ENCODE data around the gene KLHL22.
"Not testable (repeated sequence)": the region's sequence is repeated elsewhere in the genome, so short reads cannot be mapped to it uniquely, and the experiment has no call there.

The KLHL22 gene

DNA sequence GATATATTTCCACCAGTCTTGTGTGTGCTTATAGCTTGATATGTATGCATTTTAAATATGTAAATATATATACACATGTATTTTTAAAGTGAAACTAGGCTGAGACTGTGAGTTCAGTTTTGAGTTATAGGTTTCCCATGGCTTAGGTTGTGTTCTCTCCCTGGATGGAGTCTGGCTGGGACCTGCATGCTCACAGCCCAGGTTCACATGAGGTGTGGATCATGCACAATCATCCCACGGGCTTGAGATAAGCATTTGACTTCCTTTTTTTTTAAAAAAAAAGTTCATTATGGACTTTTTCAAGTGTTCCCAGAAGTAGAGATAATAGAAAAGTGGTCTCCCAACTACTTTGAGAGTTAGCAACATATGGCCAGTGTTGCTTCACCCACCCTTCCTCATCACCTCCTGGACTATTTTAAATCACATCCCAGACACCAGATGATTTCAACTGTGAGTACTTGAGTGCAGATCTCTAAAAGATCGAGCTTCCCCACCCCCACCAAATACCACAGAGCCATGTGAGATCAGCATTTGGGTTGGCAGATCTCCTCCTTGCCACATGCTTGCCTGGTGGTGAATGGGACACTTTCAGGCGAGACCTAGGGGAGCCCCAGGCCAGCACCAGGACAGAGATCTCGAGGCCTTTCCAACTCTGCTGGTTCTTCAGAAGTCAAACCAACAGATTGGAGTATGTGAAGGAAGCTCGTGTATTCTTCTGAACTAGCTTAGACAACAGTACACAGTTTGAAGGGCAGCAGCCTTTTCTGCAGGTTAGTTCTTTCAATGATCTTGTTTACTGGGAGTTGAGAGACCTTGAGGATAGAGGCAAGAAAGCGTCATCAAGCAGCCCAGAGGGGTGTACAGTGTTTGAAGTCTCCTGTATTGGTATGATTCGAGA, 27.7 kb upstream of the KLHL22 start:
- DNase-seq (ENCODE audit: low spot score): no peak

DNA sequence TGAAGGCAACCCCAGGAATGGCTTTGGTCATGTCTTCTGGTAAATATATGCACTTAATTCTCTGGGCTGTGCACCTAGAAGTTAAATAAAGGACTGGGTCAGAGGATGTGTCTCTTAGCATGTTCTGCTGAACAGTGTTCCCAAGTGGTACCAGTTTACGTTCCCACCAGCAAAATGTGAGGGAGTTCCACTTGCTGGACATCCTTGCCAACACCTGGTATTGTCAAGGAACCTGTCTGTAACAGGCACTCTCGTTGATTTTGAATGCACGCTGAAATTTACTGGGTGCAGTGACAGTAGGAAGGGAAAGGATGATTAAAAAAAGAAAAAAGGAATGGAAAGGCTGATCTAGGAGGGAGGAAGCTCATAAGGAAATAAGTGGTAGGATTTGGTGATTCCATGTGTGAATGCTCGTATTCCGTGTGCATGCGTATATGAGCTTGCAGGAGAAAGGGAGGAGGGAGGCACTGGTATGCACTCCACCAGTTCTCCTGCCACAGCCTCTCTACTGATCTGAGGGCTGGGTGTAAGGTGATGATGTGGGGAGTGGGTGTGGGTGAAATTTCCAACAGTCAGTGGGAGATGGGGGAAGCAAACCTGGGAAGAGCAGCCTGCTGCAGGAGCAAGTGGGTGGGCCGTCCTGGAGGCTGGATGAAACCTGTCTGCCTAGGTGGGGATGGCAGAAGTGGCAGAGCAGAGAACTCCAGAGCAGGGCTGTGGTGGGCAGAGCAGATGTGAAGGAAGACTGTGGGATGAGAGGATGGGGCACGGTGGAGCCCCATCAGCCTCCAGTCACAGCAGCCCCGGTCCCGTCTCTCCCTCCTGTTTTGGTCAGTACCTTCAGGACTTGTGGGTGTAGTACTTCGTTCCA, 26.8 kb upstream of the KLHL22 start:
- DNase-seq (ENCODE audit: low spot score): no peak

DNA sequence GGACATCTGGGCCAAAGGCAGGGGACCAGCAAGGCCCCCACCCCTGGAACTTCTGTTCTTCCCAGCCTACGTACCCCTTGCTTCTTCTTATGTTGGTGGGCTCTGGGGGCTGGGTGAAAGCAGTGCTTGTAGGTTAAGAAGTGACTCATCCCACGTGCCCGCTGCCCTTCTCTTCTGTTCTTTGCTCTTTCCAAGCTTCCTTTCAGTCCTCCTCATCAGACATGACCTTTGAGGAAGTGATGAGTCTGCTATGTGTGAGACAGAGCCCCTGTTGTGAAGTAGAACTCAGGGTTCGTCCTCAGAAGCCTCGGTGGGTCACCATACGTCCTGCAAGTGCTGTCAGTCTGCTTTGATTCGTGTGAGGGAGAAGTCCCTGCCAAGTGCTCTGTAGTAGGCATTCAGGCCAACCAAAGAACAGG, 24.5 kb upstream of the KLHL22 start:
- DNase-seq (ENCODE audit: low spot score): no peak

DNA sequence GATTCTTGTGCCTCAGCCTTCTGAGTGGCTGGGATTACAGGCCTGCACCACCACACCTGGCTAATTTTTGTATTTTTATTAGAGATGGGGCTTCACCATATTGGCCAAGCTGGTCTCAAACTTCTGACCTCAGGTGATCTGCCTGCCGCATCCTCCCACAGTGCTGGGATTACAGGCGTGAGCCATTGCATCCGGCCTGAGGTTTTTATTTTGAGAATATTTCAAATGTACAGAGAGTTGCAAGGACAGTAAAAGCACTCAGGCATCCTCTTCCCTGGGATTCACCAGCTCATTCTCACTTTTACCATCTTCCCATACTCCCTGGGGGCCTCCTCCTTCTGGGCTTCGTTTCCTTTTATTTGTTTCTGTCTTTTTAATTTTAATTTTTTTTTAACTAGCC, 24.0 kb upstream of the KLHL22 start:
- DNase-seq (ENCODE audit: low spot score): no peak

DNA sequence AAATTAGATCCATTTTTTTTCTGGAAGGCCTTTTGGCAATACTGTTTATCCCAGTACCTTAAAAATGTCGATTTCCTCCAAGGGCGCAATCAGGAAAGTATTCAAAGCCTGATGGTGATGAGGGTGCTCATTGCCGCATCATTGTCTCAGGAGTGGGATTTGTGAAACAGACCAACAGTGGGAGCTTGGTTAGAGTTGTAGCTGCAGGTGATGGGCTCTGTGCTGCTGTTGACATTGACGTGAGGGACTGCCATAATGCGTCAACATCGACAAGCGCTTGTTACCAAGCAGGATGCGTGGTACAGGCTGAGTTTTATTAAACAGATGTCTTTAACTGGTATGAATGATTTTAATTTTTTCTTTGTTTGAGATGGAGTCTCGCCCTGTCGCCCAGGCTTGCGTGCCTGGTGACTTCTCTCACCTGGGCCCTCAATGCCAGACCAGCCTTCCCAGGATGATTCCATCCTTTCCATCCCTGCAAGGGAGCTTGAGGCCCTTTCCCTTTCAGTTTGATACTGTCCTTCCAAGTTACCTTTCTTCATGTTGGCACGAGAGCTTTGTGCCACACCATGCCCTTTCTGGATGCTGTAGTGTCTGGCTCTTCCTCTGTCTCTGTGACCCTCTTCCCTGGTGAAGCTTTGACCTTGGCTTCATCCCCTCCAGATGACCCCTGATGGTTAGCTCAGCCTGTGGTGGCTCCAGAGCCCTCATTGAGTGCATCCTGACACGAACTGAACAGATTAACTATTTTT, 22.4 kb upstream of the KLHL22 start:
- no peak for DNase-seq (ENCODE audit: low spot score)

DNA sequence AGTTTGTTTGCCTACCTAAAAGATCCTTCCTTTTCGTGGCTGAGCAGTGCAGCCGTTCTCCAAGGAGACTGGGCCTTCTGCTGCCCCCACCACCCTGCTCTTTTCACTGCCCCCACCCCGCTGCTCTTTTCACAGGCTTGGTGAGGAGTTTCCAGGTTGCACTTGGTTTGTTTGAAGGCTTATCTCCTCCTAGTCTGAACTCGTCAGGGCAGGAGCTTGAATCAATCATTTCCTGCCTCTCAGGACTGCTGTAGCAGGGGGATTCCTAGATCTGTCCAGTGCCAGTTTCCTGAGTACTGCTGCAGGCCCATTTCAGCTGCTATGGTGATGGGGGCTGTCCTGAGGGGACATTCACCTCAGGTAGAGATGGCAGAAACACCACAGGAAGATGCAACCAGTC, 21.8 kb upstream of the KLHL22 start:
- no peak for DNase-seq (ENCODE audit: low spot score)

DNA sequence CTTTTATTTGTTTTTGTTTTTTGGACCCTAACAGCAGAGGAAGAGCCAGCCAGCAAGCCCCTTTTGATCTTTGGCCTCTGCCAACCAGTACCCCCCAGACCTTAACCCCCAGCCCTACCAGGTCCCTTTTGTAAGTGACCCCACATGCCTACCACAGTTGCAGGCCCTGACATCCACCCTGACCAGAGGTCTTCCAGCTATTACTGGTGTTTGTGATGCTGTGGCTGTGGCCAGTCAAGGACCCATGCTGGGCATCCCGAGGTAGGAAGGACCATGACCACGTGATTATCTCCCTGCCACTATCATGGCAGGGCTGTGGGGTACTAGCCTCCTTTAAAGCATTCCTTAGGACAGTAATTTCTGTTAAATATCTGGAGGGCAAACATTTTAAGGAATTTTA, 20.8 kb upstream of the KLHL22 start:
- DNase-seq (ENCODE audit: low spot score): no peak

DNA sequence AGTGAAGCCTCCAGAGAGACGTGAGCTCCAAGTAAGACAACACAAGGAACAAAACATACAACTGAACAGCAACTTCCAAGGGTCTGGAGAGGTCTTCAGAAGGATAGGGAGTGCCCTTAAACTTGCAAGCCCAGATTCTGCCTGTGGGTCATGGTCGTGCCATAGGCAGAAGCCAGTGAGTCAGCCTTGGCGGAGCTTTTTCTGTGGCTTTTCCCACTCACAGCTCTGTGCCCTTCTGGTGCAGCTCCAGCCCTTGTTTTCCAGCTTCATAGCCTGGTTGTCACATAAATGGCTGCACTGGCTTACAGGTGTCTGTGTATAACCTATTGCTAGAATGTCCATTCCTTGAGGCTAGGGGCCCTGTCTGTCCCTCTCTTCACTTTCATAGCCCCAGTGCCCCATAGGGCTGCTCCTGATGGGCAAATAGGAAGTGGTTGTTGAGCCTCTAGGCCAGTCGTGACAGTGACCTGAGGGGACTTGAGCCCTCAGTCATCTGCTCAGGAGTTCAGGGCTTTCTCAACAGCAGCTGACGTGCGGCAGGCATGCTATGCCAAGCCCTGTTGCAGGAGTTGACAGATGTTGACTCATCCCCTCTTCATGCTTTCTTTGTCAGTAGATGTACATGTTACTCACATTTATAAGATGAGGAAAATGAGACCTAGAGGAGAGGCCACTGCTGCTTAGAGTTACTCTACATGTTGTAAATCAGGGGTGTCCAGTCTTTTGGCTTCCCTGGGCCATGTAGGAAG, 19.2 kb upstream of the KLHL22 start:
- DNase-seq (ENCODE audit: low spot score): no peak

DNA sequence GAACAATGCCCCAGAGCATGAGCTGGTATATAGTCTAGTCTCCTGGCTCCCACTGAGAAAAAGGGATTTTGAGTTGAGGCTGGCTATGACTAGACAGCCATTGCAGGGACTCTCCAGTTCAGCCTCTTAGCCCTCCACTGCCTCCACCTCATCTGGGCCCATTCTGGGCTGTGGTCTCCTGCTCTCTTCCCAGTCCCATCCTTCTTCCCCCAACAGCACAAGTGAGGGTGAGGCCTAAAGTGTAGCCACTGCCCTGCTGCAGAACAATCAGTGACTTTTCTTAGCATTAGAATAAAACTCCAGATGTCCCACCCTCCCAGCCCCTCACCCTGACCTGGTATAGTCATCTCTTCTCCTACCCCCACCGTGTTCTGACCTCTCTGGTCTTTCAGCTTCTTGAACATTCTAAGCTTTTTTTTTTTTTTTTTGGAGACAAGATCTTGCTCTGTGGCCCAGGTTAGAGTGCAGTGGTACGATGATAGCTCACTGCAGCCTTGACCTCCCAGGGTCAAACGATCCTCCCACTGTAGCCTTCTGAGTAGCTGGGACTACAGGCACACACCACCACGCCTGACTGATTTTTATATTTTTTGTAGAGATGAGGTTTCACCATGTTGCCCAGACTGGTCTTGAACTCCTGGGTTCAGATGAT, 16.1 kb upstream of the KLHL22 start:
- no peak for DNase-seq (ENCODE audit: low spot score)

DNA sequence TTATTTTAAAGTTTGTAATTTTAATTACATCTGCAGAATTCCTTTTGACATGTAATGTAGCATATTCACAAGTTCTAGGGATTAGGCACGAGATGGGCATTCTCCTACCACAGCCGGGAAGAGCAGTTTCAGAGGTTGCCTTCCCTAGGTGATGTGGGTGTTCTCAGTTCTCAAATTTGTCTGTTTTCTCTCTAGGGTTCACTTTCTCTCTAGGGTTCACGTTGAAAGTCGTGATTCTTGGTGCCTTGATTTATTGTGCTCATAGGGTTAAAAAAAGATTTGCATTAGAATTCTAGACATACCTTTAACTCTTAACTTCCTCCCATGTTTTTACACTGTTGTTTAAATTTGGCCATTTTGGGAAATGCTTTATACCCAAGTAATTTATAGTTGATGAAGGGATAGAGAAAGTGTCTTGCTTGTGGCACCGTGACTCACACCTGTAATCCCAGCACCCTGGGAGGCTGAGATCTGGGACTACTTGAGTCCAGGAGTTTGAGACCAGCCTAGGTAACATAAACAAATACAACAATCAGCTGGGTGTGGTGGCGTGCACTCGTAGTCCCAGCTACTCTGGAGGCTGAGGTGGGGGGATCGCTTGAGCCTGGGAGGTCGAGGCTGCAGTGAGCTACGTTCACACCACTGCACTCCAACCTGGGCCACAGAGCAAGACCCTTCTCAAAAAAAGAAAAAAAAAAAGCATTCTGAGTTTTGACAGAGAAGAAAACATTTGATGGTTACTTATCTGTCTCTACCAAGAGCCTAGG, 15.4 kb upstream of the KLHL22 start:
- no peak for DNase-seq (ENCODE audit: low spot score)

DNA sequence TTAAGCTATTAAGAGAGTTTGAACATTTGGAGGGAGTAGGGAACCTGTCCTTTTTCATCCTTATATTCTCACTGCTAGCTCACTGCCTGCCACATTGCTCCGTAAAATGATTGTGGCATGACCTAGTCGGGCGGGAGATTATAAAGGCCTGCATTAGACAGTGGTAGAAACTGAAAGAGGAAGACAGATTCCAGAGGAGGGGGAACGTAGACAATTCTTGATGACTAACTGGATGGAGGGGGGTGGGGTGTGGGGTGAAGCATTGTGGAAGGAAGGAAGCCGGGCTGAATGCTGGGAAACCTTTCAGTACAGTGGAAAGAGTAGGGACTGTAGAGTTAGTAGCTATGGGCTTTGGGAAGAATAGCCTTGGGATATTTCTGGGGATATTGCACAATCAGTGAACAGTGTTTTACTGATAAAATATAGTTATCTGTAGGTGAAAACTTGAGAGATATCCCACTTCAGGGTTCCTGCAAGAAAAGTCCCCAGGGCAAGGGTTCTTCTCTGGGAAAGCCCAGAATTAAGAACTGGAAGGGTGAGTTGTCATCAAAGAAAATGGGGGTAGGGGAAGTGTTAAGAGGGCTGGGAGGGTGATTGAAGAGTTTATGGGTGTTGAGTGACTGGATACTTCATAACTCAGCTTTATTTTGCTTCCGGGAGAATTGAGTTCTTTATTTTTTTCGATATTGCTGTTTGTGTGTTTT, 13.9 kb upstream of the KLHL22 start:
- DNase-seq (ENCODE audit: low spot score): no peak

DNA sequence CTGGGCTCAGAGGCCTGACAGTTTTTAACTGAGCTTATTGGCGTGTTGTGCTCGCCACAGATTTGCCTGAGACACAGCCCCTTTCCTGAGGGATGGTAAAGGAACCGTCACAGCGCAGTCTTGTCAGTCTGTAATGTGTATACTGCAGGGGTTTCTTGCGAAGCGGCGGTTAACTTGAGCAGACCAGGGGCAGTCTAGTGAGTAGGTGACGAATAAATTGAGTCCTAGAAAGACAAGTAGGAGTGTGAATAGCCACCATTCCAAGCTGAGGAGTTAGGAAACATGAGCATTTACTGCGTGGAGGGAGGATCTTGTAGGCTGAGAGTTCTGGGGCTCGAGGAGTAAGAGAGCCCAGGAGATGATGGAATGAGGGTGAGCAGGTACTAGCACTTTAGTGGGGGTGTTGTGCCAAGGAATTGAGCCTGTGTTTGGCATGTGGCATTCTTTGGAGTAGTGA, 13.2 kb upstream of the KLHL22 start:
- DNase-seq (ENCODE audit: low spot score): no peak

DNA sequence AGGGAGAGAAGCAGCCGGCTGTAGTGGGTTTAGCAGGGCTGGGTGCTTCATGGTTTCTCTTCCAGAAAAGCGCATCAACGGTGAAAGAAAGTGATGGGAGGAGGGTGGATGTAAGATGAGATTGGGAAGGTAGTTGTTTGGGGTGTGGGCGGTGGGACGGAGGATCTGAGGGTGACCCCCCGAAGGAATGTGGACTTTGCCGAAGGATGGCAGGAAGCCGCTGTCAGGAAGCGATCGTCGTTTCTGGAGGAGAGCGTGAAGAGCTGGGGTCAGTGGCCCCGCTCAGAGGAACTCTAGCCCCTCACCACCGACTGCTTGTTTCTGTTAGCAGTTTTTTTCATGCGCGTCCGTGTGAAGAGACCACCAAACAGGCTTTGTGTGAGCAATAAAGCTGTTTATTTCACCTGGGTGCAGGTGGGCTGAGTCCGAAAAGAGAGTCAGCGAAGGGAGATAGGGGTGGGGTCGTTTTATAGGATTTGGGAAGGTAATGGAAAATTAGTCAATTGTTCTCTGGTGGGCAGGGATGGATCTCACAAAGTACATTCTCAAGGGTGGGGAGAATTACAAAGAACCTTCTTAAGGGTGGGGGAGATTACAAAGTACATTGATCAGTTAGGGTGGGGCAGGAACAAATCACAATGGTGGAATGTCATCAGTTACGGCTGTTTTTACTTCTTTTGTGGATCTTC, 12.6 kb upstream of the KLHL22 start:
- not testable (repeated sequence) for DNase-seq (ENCODE audit: low spot score)

DNA sequence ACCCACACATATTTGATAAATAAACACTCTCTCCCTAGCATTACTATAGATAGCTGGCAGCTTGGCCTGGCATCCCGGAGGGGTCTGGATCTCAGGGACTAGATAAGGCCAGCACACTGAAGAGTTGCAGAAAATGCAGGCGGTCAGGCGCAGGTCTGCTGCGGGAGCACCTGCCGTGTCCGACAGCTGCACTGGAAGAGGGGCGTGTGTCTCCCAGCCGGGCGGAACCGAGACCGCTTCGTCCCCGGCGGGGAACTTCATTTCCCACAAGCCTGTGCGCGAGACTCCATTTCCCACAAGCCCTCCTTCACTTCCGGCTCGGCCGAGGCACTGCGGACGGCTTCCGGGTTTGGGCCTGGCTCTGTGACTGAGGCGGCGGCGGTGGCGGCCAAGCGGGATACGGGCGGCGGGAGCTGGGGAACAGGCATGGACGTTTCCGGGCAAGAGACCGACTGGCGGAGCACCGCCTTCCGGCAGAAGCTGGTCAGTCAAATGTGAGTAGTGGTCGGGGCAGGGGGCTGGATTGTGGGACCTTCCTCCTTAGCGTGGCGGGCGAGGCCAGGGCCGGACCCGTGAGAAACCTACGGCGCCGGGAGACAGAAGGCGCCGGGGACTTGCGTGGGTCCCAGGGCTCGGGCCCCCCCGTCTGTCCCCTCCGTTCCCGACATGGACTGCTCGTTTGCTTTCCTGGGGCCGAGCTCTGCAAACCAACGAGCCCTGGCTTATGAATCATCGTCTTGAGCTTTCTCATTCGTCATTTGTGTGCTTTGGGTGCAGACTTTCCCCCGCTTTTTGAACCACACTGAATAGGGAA, 11.9 kb upstream of the KLHL22 start, which contains the start of gene MED15:
MED15 (plus strand) TSS at position 358 of the 814 bp plus-strand sequence; CDS start at position 427, 69 bp downstream.
- peak; percentile 93 for DNase-seq (ENCODE audit: low spot score)

DNA sequence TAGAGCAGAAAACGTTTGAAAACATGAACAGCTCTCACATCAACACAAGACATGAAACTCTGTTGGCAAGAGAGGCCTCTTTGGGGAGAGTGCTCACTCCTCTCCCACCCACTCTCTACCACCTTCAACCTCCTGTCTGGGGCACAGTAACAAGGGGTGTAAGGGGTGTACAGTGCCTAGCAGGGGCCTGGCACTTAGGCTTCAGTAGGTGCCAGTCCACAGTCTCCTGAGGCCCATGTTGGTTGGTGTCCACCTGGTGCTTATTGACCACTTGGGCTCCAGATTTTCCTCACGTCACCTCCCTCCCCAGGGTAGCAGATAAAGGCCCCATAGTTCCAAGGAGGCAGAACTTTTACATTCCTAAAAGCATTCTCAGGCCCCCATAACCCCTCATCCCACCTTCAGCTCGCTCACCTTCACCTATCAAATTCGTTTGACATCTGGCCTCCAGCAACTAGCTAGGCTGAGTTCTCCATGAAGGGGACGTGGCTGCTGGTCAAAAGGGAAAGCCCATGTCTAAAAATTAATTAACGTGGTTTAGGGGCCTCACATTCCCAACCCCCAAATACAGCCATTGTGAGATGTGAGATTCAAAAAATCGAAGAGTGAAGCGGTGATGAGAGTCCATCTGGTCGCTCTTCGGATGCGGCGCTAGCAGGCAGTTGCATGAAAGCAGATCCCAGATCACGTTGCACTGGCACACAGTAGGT, 11.1 kb upstream of the KLHL22 start:
- no peak for DNase-seq (ENCODE audit: low spot score)

DNA sequence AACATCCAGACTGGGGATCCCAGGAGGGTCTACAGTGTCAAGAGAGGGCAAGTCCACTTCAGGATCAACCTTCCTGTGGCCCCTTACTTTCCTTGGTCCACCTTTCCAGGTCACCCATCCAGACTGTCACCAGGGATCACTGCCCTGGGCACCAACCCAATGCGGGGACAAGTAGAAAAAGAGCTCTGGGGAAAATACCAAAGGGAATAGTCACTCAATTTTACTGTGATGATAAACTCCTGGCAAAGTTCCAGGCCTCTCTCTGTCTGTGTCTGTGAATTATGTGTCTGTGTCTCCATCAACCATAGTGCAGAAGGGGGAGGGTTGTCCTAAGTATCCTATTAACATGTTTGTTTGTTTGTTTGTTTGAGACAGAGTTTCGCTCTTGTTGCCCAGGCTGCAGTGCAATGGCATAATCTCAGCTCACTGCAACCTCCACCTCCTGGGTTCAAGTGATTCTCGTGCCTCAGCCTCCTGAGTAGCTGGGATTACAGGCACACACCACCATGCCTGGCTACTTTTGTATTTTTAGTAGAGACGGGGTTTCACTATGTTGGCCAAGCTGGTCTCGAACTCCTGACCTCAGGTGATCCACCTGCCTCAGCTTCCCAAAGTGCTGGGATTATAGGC, 8.8 kb upstream of the KLHL22 start:
- not testable (repeated sequence) for DNase-seq (ENCODE audit: low spot score)

DNA sequence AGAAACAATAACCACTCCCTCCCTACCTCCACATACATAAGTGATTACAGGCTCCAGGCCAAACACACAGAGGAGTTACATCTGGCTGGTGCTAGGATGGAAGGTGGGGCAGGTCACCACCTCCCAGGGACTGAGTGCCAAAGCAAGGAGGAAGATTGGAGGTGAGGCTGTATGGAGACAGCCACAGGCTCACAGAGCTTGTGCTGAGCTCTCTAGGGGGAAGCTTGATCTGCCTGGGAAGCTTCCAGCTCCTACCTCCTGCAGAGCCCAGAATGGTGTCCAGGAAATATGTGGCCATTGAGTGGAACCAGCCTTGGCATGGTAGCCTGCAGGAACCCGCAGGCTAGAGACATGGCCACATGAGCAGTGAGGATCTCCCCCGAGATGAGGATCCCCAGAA, 8.2 kb upstream of the KLHL22 start:
- no peak for DNase-seq (ENCODE audit: low spot score)
